Uterus (tissue), 4 donors: ENCODE measurements around the gene AXIN1. TPM values are rescaled to one million over a fixed set of nuclear protein-coding genes. Genes with fewer than 3 reads are reported as not detected.
A peak's percentile ranks its signal among the peaks of the same experiment; 100 is the strongest.

ENCODE experiments used
- DNase-seq, 2 donors: peaks; one replicate each; pipeline ENCODE4 v3.0.0-alpha.2; 2019 to 2020
- H3K27ac ChIP-seq, 2 donors: fragments of 200-600 bp; sonication (generic); 1 replicate in 1 of 2; 2 replicates in 1 of 2; pipeline ENCODE4 v1.5.1; 2016 to 2018
- H3K27me3 ChIP-seq, 2 donors: fragments of 200-600 bp; sonication (generic); one replicate each; pipeline ENCODE4 v1.5.1; 2018 to 2019; ENCODE audit warnings: control low read depth in 1 of 2
- H3K36me3 ChIP-seq, 2 donors: fragments of 200-600 bp; sonication (generic); one replicate each; pipeline ENCODE4 v1.5.1; 2019; ENCODE audit warnings: control low read depth in 1 of 2
- H3K4me1 ChIP-seq, 2 donors: fragments of 200-600 bp; sonication (generic); one replicate each; pipeline ENCODE4 v1.5.1; 2018 to 2019; ENCODE audit warnings: control low read depth in 1 of 2
- H3K4me3 ChIP-seq, 2 donors: fragments of 200-600 bp; sonication (generic); 1 replicate in 1 of 2; 2 replicates in 1 of 2; pipeline ENCODE4 v1.5.1; 2018 to 2019; ENCODE audit warnings: mild to moderate bottlenecking in 1 of 2
- H3K9me3 ChIP-seq, 2 donors: fragments of 200-600 bp; sonication (generic); one replicate each; pipeline ENCODE4 v1.5.1; 2019; ENCODE audit warnings: control low read depth in 1 of 2
- POLR2A ChIP-seq, 2 donors: fragments of 450-650 bp; IDR thresholded peaks; one replicate each; pipeline ENCODE4 v1.6.1; 2016; ENCODE audit warnings: antibody characterized with exemption in 2 of 2, mild to moderate bottlenecking in 1 of 2, moderate library complexity in 1 of 2
- intact Hi-C: fragments of 100-400 bp; cut with DNase I; formaldehyde crosslinking; loops from one replicate; pipeline ENCODE4 v1.15.1; 2023; ENCODE audit warnings: low total_unique reads
- total RNA-seq, 4 donors: library from RNA; depleted of rRNA in 3 of 4; stranded (reverse); fragments of >200 nt in 3 of 4; gene quantifications; one replicate each; pipeline versions ENCODE4 v1.1.0 to v1.2.4, GENCODE V29; 2014 to 2023
- TF ChIP-seq, protein P1 (sequence below), 4 experiments: fragments of 200-600 bp in 2 of 4; fragments of 450-650 bp in 2 of 4; sonication (generic) in 2 of 4; IDR thresholded peaks; one replicate each; pipeline ENCODE4 v1.5.1; 2016 to 2019; ENCODE audit warnings: antibody characterized with exemption in 4 of 4, mild to moderate bottlenecking in 2 of 4, moderate library complexity in 1 of 4
- donor health status: DM: yes; HTN: yes; CAD: no.

AXIN1 gene
- total RNA-seq, 4 donors from 2014 or later = 6.2 to 23.6 (median 19.9) TPM

DNA sequence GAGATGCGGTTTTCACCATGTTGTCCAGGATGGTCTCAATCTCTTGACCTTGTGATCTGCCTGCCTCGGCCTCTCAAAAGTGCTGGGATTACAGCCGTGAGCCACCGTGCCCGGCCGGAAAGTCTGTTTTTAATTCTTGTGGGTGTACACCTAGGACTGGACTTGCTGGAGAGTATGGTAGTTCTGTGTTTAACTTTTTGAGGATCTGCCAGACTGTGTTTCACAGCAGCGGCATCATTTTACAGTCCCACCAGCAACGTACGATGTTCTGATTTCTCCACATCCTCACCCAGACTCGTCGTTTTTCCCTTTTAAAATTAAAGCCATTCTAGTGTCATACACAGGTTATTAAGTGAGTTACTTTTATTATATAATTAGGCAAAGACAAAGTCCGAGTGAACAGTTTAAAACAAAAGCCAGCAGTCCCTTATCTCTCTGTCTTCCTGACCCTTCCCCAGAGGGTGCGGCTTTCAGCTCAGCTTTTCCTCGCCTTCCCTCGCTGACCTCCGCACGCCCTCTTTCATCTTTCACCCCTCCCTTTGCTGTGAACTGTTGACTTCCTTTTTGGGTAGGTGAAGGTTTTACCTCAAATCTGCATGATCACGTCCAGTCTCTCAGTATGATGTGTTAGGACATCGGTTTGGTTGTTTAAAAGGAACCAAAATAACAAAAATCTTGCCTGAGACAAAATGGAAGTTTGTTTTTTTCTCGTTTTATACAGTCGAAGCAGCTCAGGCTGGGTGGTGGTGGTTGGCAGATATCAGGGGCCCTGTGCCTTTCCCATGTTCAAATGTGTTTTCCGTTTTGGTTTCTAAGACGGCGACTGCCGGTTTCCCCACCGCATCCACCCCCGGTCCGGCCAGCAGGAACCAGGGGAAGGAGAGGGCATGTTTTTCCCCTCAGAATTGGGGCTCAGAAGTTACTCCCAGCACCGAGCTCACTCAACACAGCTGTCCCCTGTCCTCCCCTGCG, 99.9 kb downstream of the AXIN1 start:
- H3K27me3 ChIP-seq = no peaks in the 10 kb centered on the region
- no peak for DNase-seq
- intact Hi-C loops = no loop called here
- H3K9me3 ChIP-seq = no peaks in the 10 kb centered on the region
- H3K27ac ChIP-seq = peak overlapping the region; percentile 6 to 36
- H3K4me1 ChIP-seq = no peaks in the 10 kb centered on the region
- no peak overlapping the region for H3K4me3 ChIP-seq
- H3K36me3 ChIP-seq = no peaks in the 10 kb centered on the region
- TF ChIP-seq, protein P1, sequence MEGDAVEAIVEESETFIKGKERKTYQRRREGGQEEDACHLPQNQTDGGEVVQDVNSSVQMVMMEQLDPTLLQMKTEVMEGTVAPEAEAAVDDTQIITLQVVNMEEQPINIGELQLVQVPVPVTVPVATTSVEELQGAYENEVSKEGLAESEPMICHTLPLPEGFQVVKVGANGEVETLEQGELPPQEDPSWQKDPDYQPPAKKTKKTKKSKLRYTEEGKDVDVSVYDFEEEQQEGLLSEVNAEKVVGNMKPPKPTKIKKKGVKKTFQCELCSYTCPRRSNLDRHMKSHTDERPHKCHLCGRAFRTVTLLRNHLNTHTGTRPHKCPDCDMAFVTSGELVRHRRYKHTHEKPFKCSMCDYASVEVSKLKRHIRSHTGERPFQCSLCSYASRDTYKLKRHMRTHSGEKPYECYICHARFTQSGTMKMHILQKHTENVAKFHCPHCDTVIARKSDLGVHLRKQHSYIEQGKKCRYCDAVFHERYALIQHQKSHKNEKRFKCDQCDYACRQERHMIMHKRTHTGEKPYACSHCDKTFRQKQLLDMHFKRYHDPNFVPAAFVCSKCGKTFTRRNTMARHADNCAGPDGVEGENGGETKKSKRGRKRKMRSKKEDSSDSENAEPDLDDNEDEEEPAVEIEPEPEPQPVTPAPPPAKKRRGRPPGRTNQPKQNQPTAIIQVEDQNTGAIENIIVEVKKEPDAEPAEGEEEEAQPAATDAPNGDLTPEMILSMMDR (IDR thresholded peaks at IDR 0.05) = no peak
- no peak for TF ChIP-seq POLR2A (IDR thresholded peaks at IDR 0.05)

DNA sequence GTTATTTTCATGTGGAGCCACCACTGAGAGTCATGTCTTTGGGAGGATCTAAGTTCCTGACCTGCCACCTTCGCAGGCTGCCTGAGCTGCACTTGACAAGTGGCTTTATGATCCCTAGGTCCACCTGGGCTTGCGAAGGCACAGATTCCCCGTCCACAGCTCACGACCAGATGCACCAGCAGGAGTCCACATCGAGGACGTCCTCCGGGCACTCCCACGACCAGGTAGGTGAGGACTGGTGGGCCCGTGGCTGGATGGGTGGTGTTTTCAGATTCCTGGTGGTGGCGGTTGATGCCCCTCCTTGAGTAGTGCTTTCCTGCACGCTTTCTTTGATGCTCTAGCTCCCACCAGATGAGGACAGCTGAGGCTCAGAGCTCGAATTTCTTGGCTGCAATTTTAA, 103.1 kb downstream of the AXIN1 start:
- DNase-seq = no peak
- H3K27me3 ChIP-seq = no peaks in the 10 kb centered on the region
- intact Hi-C loops = no loop called here
- H3K4me3 ChIP-seq = no peak overlapping the region
- H3K36me3 ChIP-seq = no peaks in the 10 kb centered on the region
- H3K27ac ChIP-seq = no peak overlapping the region
- no peak for TF ChIP-seq POLR2A (IDR thresholded peaks at IDR 0.05)
- TF ChIP-seq, protein P1 (IDR thresholded peaks at IDR 0.05) = no peak
- no peaks in the 10 kb centered on the region for H3K4me1 ChIP-seq
- no peaks in the 10 kb centered on the region for H3K9me3 ChIP-seq

DNA sequence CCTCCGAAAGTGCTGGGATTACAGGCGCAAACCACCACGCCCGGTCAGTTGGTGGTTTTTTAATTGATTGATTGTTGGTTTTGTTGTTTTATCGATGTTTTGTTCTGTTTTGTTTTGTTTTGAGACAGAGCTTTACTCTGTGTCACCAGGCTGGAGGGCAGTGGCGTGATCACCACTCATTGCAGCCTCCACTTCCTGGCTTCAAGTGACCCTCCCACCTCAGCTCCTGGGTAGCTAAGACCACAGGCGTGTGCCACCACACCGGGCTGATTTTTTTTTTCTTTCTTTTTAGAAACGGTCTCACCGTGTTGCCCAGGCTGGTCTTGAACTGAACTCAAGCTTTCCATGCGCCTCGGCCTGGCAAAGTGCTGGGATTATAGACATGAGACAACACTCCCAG, 105.5 kb downstream of the AXIN1 start:
- DNase-seq = no peak
- TF ChIP-seq, protein P1 (IDR thresholded peaks at IDR 0.05) = no peak
- no peak for TF ChIP-seq POLR2A (IDR thresholded peaks at IDR 0.05)
- intact Hi-C loops = no loop called here
- Histone ChIP-seq H3K4me3 (no peak overlapping the region), H3K36me3 (no peaks in the 10 kb centered on the region), H3K9me3 (no peaks in the 10 kb centered on the region), H3K27me3 (no peaks in the 10 kb centered on the region), H3K4me1 (no peaks in the 10 kb centered on the region), H3K27ac (no peak overlapping the region)

DNA sequence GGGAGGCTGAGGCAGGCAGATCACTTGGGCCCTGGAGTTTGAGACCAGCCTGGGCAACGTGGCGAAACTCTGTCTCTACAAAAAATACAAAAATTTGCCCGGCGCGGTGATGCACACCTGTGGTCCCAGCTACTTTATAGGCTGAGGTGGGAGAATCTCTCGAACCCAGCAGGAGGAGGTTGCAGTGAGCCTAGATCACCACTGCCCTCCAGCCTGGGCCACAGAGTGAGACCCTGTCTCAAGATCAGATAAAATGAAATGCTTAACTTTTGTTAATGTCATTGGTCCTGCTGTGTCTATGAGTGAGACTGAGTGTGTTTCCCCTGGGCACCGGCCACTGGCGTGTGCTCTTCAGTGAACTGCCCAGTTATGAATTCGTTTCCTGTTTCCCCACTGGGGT, 107.4 kb downstream of the AXIN1 start:
- Histone ChIP-seq H3K27ac (no peak overlapping the region), H3K9me3 (no peaks in the 10 kb centered on the region), H3K36me3 (no peaks in the 10 kb centered on the region), H3K4me1 (no peaks in the 10 kb centered on the region), H3K4me3 (no peak overlapping the region), H3K27me3 (no peaks in the 10 kb centered on the region)
- no peak for DNase-seq
- TF ChIP-seq, protein P1 (IDR thresholded peaks at IDR 0.05) = no peak
- TF ChIP-seq POLR2A (IDR thresholded peaks at IDR 0.05) = no peak
- intact Hi-C loops = no loop called here

DNA sequence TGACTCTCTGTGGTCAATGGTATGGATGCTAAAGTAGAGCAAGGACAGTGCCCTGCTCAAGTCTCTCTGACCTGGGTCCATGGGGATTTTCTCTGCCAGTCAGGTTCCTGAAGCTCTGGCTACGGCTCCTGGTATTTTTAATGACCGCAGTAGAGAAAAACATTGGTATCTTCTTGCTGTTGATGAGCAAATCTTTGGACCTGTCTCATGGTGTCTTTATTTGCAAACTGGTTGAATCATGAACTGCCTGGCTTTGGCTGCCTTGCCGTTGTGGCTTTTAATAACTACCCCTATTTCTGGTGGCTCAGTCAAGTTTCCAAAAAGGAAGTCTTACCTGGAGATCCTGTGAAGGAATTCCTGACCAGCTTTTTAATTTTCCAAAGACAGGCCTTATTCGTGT, 109.2 kb downstream of the AXIN1 start:
- intact Hi-C loops = no loop called here
- H3K9me3 ChIP-seq = no peaks in the 10 kb centered on the region
- no peak overlapping the region for H3K27ac ChIP-seq
- DNase-seq = no peak
- H3K27me3 ChIP-seq = no peaks in the 10 kb centered on the region
- no peaks in the 10 kb centered on the region for H3K36me3 ChIP-seq
- H3K4me1 ChIP-seq = no peaks in the 10 kb centered on the region
- TF ChIP-seq, protein P1 (IDR thresholded peaks at IDR 0.05) = no peak
- no peak for TF ChIP-seq POLR2A (IDR thresholded peaks at IDR 0.05)
- H3K4me3 ChIP-seq = no peak overlapping the region
